RPMI7951 (cell line): ENCODE data around the gene CSMD2. TPM values are rescaled to one million over a fixed set of nuclear protein-coding genes. Genes with fewer than 3 reads are reported as not detected.
A peak's percentile ranks its signal among the peaks of the same experiment; 100 is the strongest.

Source experiments
- DNase-seq: peaks from one replicate; pipeline ENCODE4 v3.0.0-alpha.2; 2012; ENCODE audit warnings: low read depth
- total RNA-seq: library from RNA; depleted of rRNA; stranded (reverse); fragments of >200 nt; shearing (Covaris generic); gene quantifications from 2 replicates; pipeline ENCODE4 v1.2.3, GENCODE V29; 2014

The CSMD2 gene
- total RNA-seq, 1 experiment from 2014 or later = 1.1 TPM

DNA sequence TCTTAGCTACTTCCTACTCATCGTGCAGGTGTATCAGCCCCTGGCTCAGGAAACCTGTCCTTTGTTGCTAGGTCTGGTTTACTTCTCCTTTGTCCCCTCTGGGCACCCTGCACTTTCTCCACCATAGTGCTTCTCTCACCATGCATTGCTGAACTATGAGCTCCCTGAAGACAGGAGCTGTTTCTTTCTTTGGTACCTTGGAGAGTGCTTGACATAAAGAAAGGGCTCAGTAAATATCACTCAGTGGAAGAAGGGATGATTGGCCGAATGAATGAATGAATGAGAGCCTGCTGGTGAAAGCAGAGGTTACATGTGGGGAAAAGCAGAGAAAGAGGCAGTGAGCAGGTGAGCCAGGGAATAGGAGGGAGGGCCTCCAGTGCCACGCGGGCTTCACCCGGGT lies 310.9 kb downstream of the CSMD2 start:
- DNase-seq = no peak

DNA sequence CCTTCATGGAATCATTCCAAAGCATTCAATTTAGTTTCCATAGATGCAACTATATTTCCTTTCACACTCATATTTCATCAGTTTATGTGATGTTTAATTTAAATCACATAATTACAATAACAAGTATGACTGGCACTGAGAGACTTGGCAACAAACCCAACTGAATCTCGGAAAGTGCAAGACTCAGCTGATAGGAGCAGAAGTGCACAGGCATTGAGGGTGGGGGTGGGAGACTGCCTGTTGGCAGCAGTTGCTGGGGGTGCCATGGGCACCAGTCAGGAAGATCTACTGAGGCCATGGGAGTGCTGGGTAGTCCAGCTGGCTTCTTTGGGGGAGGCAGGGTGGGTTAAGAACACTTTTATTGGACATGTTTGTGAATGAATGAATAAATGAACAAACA lies 311.6 kb downstream of the CSMD2 start:
- no peak for DNase-seq

DNA sequence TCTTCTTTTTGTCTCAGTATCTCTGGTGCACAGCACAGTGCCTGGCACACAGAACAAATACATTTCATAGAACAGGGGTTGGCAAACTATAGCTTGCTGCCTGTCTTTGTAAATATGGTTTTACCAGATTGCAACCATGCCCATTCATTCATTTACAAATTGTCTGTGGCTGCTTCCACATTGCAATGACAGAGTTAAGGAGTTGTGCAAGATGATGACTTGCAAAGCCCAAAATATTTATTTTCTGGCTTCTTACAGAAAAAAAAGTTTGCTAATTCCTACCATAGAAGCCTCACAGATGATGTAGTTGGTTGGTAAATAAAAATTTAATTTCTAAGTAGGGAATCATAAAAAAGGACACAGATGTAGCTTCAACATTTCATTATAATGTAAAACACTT lies 312.3 kb downstream of the CSMD2 start:
- DNase-seq = no peak

DNA sequence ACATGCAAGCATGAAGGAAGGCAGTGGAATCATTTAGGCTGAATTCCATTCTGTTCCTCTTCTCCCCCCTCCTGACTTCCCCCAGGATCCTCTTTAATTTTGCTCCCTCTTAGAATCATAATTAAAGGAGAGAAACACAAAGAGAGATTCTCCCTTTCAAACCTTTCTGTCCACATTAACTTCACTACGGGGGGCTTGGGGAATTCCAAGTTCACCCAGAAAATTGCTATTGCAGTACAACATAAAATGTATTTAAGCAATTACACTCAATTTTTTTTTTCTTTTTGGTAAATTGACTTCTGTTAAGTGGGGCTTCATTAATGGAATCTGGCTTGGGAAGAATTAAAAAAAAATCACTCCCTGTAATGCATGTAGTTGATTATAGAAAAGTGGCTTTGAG lies 314.5 kb downstream of the CSMD2 start:
- DNase-seq = no peak

DNA sequence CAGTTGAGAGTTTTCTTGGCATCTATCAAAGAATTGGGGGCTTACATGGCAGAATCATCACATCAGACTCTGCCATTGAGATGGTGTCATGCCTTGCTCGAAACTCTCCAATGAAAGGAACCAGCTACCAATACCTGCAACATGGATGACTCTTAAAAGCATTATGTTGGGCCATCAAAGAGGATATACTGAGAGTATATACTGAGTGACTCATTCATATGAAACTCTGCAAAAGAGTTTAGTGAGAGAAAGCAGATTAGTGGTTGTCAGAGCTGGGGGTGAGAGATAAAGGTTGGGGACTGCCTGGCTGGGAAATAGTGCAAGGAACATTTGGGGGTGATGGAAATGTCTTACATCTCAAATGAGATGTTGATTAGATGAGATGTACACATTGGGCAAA lies 315.8 kb downstream of the CSMD2 start:
- DNase-seq = no peak

DNA sequence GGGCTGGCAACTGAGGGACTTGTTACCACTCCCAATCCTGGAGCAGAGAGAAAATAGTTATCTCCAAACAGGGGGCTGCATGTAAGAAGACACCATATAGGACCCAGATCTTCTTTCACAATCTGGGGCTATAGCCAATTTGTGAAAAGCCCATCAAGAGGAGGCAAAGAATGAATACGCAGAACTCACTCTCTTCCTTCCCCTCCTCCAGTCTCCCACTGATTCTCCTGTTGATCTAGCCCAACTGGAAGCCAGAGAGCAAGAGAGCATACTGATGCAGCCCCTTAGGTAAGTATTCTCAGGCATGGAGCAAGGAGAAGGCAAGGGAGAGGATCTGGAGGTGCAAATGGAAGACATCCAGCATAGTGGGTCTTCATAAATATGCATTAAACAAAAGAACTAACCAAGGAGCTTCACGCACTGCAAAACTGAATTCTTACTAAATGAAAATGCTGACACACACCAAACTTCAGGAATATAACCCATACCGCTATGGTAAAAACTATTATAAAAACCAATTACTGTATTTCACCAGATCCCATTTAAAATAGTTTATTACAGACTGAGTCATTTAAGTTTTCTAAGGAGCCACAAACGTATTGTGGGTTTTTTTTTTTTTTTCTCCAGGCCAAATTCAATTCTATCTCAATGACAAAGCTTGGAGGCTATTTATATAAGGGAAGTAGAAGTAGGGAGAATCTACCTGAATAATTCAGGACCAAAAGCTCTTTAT lies 316.7 kb downstream of the CSMD2 start:
- no peak for DNase-seq

DNA sequence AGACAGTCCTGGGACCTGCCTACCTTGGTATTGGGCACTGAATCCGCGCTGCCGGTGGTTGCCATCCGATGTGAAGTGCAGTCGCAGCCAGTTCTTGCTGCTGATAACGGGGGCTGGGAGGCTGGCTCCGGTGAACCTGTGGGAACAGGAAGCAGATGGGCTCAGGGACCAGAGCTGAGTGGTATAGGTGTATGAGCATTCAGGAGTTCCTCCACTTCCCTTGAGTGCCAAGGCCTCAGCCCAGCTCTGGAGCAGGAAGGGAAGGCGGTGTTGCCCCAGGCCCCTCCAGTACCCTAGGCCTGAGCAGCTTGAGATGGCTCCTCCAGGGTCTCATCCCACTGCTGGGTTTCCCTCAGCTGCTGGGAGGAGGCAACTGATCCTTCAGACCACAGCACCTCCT lies 318.2 kb downstream of the CSMD2 start:
- DNase-seq = no peak

DNA sequence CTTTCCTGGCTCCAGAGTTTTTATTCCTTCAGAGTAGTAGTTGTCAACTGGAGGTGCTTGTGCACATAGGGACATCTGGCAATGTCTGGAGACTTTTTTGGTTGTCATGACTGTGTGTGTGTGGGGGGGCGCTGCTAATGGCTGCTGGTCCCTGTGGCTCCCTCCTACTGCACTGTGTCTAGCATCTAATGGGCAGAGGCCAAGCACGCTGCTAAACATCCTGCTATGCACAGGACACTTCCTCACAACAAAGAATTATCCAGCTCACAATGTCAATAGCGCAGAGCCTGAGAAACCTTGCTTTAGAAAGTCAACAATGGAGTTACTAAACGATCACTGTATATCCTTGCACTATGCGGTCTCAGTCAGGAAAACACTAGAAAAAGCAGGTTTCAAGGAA lies 320.9 kb downstream of the CSMD2 start:
- no peak for DNase-seq

DNA sequence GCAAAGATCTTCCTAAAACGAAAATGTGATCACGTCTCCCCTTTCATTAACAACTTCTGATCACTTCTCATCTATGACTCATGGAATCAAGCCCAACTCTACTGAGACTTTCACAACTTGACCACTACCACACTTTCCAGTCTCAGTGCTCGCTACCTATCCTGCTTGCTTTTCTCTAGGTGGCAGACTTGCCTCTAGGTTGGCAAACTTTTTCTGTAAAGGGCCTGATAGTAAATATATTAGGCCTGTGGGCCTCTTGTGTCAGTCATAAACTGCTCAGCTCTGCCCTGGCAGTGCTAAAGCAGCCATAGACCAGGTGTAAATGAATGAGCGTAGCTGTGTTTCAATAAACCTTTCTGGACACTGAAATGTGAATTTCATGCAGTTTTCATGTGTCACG lies 322.7 kb downstream of the CSMD2 start:
- DNase-seq = no peak

DNA sequence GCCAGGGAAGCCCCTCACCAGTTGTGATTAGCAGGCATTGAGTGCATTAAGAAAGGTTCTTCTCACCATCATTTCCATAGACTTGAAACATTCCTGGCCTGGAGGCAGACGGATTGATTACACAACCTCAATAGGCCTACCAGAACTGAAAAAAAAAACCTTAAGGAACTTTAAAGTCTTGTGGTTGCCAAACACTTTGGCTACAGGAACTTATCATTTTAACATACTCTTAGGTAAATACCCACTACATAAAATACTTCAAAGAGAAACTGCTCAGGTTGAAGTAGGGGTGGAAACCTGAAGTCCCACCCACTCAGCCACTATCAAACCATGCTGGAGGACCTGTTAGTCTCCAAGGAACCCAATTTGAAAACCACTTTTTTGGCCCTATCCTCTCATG lies 323.5 kb downstream of the CSMD2 start:
- DNase-seq = no peak

DNA sequence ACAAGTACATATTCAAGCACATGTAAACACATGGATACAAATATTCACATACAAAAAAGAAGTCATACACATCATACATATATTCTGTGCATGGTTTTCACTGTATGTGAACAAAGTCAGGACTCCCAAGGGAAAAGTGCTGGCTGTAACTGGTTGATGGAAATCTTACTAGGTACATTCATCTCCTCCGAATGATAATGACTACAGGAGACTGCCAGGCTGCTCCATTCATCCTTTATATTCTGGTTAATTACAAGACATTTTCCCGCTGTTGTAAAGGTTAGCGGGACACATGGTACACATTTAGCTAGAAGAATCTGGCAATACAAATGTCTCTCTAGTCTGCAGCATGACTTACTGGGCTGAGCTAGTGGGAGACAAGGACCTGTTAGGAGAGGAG lies 327.4 kb downstream of the CSMD2 start:
- no peak for DNase-seq

DNA sequence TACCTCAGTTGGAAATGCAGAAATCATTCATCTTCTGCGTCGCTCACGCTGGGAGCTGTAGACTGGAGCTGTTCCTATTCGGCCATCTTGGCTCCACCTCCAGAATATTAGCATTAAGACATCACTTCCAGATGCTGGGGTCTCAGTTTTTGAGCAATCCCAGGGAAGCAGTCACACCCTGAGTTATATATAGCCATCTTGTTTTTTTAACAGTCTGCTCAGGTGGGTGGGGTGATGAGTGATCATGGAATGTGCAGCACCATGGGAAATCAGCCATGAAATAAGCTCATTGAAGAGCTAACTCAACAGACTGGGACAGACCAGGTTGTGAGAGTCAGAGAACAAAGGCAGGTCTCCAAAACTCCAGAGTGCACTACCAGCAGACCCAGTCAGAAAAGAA lies 328.1 kb downstream of the CSMD2 start:
- peak; percentile 13 for DNase-seq

DNA sequence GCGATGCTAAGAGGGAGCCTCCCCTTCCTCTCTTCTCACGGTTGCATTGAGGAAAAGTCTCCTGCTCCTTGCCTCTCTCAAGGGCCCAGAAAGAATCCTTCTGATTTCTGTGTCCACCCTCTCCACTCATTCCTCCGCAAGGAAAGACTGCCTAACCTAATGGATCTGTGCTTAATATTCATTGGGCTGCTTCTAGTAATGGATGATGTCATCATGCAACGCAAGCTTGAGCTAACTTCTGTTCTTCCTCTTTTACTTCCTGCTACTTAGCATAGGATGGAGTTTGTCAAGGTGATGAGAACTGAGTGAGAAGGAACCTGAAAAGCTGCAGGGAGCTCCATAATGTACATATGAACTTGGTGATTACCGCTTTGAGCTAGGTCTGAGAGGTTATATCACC lies 336.4 kb downstream of the CSMD2 start:
- no peak for DNase-seq

DNA sequence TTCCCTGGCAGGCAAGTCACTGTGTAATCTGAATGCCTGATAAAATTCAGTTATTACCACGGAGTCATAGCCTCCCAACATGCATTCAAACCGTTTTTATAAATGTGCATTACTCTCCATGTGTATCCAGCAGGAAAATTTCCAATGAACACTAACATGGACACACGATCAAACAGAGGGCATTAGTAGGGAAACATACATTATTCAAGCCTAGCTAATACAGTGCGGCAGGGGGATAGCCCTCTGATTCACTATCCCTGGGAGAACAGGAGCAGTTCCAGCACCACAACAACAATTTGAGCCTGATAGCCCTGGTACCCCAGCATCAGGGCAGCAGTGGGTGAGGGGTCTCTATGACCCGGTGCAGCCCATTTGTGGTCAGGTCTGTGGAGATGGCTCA lies 337.0 kb downstream of the CSMD2 start:
- no peak for DNase-seq

DNA sequence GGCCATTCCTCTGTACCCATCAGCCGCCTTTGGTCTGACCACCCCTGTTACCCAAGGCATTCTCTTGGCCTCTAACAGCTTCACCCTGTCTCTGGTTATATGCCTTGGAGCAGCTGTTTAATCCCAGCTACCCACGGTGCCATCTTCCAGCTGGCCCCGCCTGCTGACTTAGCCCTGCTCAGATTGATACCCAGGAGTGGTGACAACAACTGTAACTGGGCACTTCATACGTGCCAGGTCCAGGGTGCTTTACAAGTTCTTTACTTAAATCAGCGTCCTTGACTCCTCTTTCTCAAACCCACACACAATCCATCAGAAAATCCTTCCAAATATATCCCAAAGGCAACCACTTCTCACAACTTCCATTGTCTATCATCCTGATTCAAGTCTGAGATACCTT lies 338.3 kb downstream of the CSMD2 start:
- no peak for DNase-seq

DNA sequence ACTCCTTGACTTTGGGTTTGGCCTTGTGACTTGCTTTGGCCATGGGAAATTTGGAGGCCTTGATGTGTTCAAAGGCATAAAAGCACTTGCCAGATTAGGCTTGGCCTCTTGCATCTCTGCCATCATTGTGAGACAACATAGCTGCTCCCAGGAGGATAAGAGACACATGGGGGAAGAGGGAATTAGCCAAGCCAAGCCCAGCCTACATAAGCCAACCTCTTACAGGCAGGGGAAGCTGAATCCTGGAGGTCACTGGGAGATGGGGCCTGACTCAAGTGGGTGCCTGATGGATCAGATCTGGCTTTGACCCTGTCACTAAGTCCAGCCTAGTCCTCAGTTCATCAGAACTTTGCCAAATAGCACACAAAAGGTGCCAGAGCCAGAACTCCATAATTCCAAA lies 338.7 kb downstream of the CSMD2 start:
- no peak for DNase-seq

DNA sequence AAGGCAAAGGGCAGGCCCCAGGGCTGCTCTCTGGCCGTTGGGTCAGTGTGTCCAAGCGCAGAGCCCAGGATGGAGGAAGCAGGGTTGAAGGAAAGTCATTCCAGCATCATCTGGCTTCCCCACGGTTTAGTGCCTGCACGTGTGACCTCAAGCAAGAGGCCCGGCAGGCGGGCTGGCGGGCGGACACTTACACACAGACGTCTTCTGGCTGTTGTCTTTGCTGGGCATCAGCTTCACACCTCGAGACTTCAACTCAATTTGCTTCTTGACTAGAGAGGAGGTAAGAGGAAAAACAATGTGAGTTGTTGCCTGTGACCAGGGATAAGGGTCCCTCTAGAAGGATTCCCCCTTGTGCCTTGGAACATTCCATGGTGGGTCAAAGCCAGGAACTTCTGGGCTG lies 339.5 kb downstream of the CSMD2 start:
- DNase-seq = no peak

DNA sequence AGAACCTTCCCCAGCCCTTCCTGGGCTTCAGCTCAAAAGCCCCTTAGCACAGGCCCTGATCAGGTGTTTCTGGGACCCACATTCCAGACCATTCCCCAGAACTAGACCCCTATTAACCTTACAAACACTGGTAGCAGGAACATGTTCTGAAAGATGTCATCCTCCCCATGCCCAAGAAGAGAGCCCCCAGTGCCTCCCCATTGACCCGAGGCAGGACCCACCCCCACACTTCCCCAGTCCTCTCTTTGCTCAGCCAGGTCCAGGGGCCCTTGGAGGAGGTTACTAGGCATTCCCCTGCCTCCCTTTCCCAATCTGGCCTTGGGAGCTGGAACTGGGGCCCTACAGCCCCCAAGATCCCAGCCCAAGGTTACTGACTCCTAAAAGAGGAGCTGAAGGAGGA lies 340.1 kb downstream of the CSMD2 start:
- no peak for DNase-seq

DNA sequence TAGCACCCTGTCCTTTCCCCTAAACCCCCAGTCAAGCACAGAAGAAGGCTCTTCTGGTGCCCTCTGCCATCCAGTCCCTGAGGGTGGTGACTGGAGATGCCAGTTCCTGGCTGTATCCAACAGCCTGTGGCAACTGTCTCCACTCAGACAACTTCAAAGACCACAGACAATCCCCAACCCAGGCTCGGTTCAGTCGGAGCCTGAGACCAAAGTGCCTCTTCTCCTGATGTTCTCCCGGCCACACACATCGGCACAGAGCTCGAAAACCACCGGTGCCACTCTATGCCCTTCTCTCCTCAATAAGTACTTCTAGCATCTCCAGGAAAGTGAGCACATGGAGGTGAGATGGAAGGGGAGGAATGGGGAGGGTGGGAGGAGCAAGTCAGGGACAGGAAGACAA lies 340.7 kb downstream of the CSMD2 start:
- DNase-seq = no peak

DNA sequence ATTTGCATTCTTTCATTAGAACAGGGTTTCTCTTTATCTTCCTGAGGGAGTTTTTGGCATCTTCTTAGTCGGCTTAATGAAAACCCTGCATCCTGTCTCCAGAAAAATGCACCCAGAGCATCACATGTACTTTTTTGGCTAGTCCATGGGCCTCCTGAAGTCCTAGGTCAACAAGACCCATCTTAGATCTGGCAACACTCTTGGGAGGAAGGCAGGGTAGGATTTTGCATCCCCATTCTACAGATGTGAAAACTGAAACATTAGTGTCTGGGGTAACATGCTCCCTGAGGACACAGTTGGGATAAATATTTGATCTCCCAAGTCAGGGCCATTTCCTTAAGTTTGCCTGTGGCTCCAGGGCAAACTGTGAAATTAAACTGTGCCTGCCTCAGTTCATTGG lies 341.2 kb downstream of the CSMD2 start:
- no peak for DNase-seq

DNA sequence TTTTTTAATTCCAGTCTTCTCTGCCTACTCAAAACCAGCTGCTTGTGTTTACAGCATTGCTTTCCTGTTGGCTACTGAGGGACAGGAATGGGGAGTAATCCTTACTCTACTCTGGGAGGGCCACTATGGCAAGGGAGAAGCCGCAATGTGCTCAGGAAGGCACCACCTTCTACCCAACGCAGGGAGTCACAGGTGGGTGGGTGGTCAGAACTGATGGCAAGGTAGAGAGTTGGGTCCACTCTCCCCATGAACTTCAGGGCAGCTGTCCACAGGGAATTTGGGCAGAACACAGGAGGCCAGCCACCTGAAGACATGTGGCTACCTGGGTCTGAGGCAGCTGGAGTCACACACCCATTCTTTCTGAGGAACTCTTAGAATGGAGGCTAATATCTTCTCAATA lies 341.6 kb downstream of the CSMD2 start:
- no peak for DNase-seq

DNA sequence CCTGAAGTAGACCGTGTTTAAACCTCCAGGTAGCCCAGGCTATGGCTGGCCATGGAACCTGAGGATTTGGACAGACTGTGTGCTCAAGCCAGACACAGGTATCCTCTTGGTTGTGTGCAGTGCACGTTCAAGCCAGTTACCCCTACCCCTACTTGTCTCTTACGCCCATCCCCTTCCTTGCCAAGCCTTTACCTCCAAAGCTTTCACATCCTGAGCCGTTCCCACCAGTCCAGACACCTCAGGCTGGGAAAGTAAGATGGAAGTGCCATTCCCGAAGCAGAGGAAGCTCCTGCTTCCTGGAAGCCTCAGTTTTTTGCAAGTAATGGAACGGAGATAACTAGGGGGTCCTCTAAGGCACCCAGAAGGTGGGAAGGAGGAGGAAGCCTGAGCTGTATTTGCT lies 342.6 kb downstream of the CSMD2 start:
- DNase-seq = no peak

DNA sequence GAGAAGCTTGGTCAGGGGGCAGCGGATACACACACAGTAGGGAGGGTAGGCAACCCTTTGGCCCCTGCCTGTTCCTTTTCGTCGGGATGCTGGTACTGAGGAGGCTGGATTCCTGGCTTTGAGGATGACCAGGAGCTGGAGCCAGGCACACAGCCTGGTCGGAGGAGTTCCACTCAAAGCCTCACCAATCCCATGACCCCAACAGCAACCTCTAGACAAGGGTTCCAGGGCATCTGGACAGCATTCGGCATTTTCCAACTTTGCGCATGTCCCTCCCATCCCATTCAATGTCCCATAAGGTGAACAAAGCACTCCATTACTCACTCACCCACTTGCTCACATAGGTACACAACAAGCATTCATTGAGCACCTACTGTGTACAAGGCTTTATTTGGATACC lies 343.7 kb downstream of the CSMD2 start:
- DNase-seq = no peak

DNA sequence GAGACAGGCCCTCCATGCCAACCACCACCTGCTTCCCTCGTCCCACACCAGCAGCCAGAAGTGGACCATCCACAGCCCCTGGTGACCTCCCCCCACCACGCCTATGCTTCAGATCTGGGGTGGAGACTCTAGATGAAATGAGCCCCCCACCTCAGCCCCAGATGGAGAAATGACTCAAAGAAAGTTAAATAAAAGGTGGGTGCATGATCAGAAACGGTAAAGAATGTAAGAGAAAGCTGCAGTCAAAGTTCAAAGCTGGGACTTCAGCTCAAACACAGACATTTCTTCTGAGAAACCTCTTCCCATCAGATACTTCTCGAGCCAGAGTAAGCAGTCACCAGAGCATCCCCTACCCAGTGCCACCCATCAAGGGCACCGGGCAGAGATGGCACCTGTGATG lies 344.2 kb downstream of the CSMD2 start:
- DNase-seq = no peak

DNA sequence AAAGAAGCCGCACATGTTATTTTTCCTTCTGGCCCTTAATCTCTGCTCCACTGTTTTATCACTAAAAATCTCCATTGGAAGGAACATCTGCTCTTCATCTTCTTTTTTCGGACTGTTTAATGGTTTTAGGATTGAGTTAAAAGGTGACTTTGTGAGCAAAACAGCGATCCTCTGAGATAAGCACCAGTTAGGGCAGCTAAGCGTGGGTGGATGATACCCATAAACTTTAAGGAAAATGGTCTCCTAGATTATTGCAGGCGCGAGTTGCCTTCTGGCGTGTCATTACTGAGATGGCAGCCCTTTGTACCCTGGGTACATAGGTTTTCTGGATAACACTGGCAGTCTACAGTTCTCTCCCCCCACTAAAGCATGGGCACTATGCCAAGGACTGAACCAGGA lies 345.1 kb downstream of the CSMD2 start:
- DNase-seq = no peak
